ENCODE data around the gene TPD52L2.

TPD52L2 gene

GRCh38 chr20:63828951-63829350 lies 36.1 kb upstream of the TPD52L2 start:
- H2AK5ac ChIP-seq (ENCODE audit: low read length), result no peak overlapping the region

GRCh38 chr20:63829603-63829944 lies 35.5 kb upstream of the TPD52L2 start:
- peak overlapping the region; percentile 57 for H3K9ac ChIP-seq (ENCODE audit: low read length)
- no peak overlapping the region for H4K5ac ChIP-seq (ENCODE audit: low read length)
- H3K23ac ChIP-seq (ENCODE audit: low read length), result no peak overlapping the region
- no peak overlapping the region for H2BK15ac ChIP-seq (replicated peaks; ENCODE audit: low read depth)
- no CpG with 5 or more reads among the region's 10 CpGs for WGBS (ENCODE audit: extremely low coverage, insufficient coverage, low lambda C conversion rate)
- peak overlapping the region; percentile 59 for H3K4me2 ChIP-seq (ENCODE audit: low read length)
- H2BK5ac ChIP-seq (ENCODE audit: low read length), result no peak overlapping the region
- H3K4me1 ChIP-seq (ENCODE audit: control insufficient read depth, low read depth, low read length), result peaks cover 5% of the 10 kb centered on the region
- H3K27me3 ChIP-seq (ENCODE audit: insufficient read depth, low read length, poor library complexity), result no peaks in the 10 kb centered on the region
- H3K4me3 ChIP-seq (ENCODE audit: low read length), result peak overlapping the region; percentile 35
- H3K4ac ChIP-seq (ENCODE audit: low read depth, low read length), result no peak overlapping the region
- H3K79me2 ChIP-seq (ENCODE audit: control insufficient read depth, insufficient read depth, low read length), result peaks cover 30% of the 10 kb centered on the region
- no peak for DNase-seq
- peaks cover 14% of the 10 kb centered on the region for H3K79me1 ChIP-seq (ENCODE audit: low read length)
- H3K27ac ChIP-seq (ENCODE audit: low read depth, low read length), result no peak overlapping the region
- H2AK5ac ChIP-seq (ENCODE audit: low read length), result no peak overlapping the region
- peak overlapping the region; percentile 65 for H3K56ac ChIP-seq (ENCODE audit: low read length)
- no peak overlapping the region for H3K18ac ChIP-seq (ENCODE audit: low read length)
- no peak overlapping the region for H2BK120ac ChIP-seq (ENCODE audit: low read depth, low read length)
- H4K8ac ChIP-seq (ENCODE audit: low read depth, low read length), result no peak overlapping the region
- H3K36me3 ChIP-seq (ENCODE audit: control insufficient read depth, insufficient read depth, low read length), result no peaks in the 10 kb centered on the region

More at GRCh38 chr20:63828951-63829350, 36.1 kb upstream of the TPD52L2 start:
- no peak overlapping the region for H3K27ac ChIP-seq (ENCODE audit: low read depth, low read length)
- peak overlapping the region; percentile 50 for H3K9ac ChIP-seq (ENCODE audit: low read length)
- no peaks in the 10 kb centered on the region for H3K36me3 ChIP-seq (ENCODE audit: control insufficient read depth, insufficient read depth, low read length)
- peak overlapping the region; percentile 38 for H3K56ac ChIP-seq (ENCODE audit: low read length)
- WGBS (ENCODE audit: extremely low coverage, insufficient coverage, low lambda C conversion rate), result no CpG with 5 or more reads among the region's 10 CpGs
- H3K4me3 ChIP-seq (ENCODE audit: low read length), result no peak overlapping the region
- H3K4me1 ChIP-seq (ENCODE audit: control insufficient read depth, low read depth, low read length), result peaks cover 4% of the 10 kb centered on the region
- no peak overlapping the region for H3K23ac ChIP-seq (ENCODE audit: low read length)
- no peak overlapping the region for H3K18ac ChIP-seq (ENCODE audit: low read length)
- H3K4ac ChIP-seq (ENCODE audit: low read depth, low read length), result no peak overlapping the region
- H3K27me3 ChIP-seq (ENCODE audit: insufficient read depth, low read length, poor library complexity), result no peaks in the 10 kb centered on the region
- no peak overlapping the region for H2BK5ac ChIP-seq (ENCODE audit: low read length)
- DNase-seq, result no peak
- peaks cover 14% of the 10 kb centered on the region for H3K79me1 ChIP-seq (ENCODE audit: low read length)
- H4K8ac ChIP-seq (ENCODE audit: low read depth, low read length), result no peak overlapping the region
- H3K79me2 ChIP-seq (ENCODE audit: control insufficient read depth, insufficient read depth, low read length), result peaks cover 35% of the 10 kb centered on the region
- H4K5ac ChIP-seq (ENCODE audit: low read length), result no peak overlapping the region
- H3K4me2 ChIP-seq (ENCODE audit: low read length), result no peak overlapping the region
- no peak overlapping the region for H2BK120ac ChIP-seq (ENCODE audit: low read depth, low read length)
- H2BK15ac ChIP-seq (replicated peaks; ENCODE audit: low read depth), result no peak overlapping the region

GRCh38 chr20:63829945-63830835 lies 34.9 kb upstream of the TPD52L2 start:
- Histone ChIP-seq H3K27ac (ENCODE audit: low read depth, low read length) (no peak overlapping the region), H3K27me3 (ENCODE audit: insufficient read depth, low read length, poor library complexity) (no peaks in the 10 kb centered on the region), H3K18ac (ENCODE audit: low read length) (peak overlapping the region; percentile 51), H3K4ac (ENCODE audit: low read depth, low read length) (peak overlapping the region; percentile 8), H2BK5ac (ENCODE audit: low read length) (no peak overlapping the region), H4K5ac (ENCODE audit: low read length) (no peak overlapping the region), H3K79me2 (ENCODE audit: control insufficient read depth, insufficient read depth, low read length) (peaks cover 30% of the 10 kb centered on the region), H2BK15ac (replicated peaks; ENCODE audit: low read depth) (no peak overlapping the region), H2AK5ac (ENCODE audit: low read length) (no peak overlapping the region), H3K23ac (ENCODE audit: low read length) (no peak overlapping the region), H3K36me3 (ENCODE audit: control insufficient read depth, insufficient read depth, low read length) (no peaks in the 10 kb centered on the region), H3K79me1 (ENCODE audit: low read length) (peaks cover 14% of the 10 kb centered on the region), H3K4me2 (ENCODE audit: low read length) (peak overlapping the region; percentile 59), H3K4me3 (ENCODE audit: low read length) (peak overlapping the region; percentile 49), H3K56ac (ENCODE audit: low read length) (peak overlapping the region; percentile 61), H3K9ac (ENCODE audit: low read length) (peak overlapping the region; percentile 60), H4K8ac (ENCODE audit: low read depth, low read length) (no peak overlapping the region), H3K4me1 (ENCODE audit: control insufficient read depth, low read depth, low read length) (peaks cover 6% of the 10 kb centered on the region), H2BK120ac (ENCODE audit: low read depth, low read length) (peak overlapping the region; percentile 39)
- WGBS (ENCODE audit: extremely low coverage, insufficient coverage, low lambda C conversion rate), result no CpG with 5 or more reads among the region's 99 CpGs
- DNase-seq, result peak; percentile 61

- Histone ChIP-seq H3K79me2 (ENCODE audit: control insufficient read depth, insufficient read depth, low read length) (peaks cover 24% of the 10 kb centered on the region), H3K4me2 (ENCODE audit: low read length) (peak within 1 kb of the TSS; percentile 84), H2BK15ac (replicated peaks; ENCODE audit: low read depth) (no peak within 1 kb of the TSS), H3K79me1 (ENCODE audit: low read length) (peaks cover 12% of the 10 kb centered on the region), H3K27ac (ENCODE audit: low read depth, low read length) (no peak within 1 kb of the TSS), H3K27me3 (ENCODE audit: insufficient read depth, low read length, poor library complexity) (no peaks in the 10 kb centered on the region), H2AK5ac (ENCODE audit: low read length) (no peak within 1 kb of the TSS), H3K4me3 (ENCODE audit: low read length) (peak within 1 kb of the TSS; percentile 49), H3K4ac (ENCODE audit: low read depth, low read length) (peak within 1 kb of the TSS; percentile 43), H3K18ac (ENCODE audit: low read length) (peak within 1 kb of the TSS; percentile 70), H3K23ac (ENCODE audit: low read length) (no peak within 1 kb of the TSS), H3K4me1 (ENCODE audit: control insufficient read depth, low read depth, low read length) (peaks cover 9% of the 10 kb centered on the region), H2BK120ac (ENCODE audit: low read depth, low read length) (peak within 1 kb of the TSS; percentile 39), H3K56ac (ENCODE audit: low read length) (peak within 1 kb of the TSS; percentile 74), H4K5ac (ENCODE audit: low read length) (no peak within 1 kb of the TSS), H3K36me3 (ENCODE audit: control insufficient read depth, insufficient read depth, low read length) (no peaks in the 10 kb centered on the region), H3K9ac (ENCODE audit: low read length) (peak within 1 kb of the TSS; percentile 68), H2BK5ac (ENCODE audit: low read length) (no peak within 1 kb of the TSS), H4K8ac (ENCODE audit: low read depth, low read length) (no peak within 1 kb of the TSS)
- no CpG with 5 or more reads among the region's 147 CpGs for WGBS (ENCODE audit: extremely low coverage, insufficient coverage, low lambda C conversion rate)
- DNase-seq, result peak; percentile 46
Observed at GRCh38 chr20:63830841-63831588, 34.1 kb upstream of the TPD52L2 start, which contains the start of gene ZBTB46. TSS of gene ZBTB46 (minus strand) at chr20:63831264. CDS start at chr20:63790757, 40,507 bp downstream.

- Histone ChIP-seq H3K56ac (ENCODE audit: low read length) (peak overlapping the region; percentile 74), H3K27me3 (ENCODE audit: insufficient read depth, low read length, poor library complexity) (no peaks in the 10 kb centered on the region), H2BK5ac (ENCODE audit: low read length) (no peak overlapping the region), H3K23ac (ENCODE audit: low read length) (no peak overlapping the region), H3K36me3 (ENCODE audit: control insufficient read depth, insufficient read depth, low read length) (no peaks in the 10 kb centered on the region), H3K4ac (ENCODE audit: low read depth, low read length) (peak overlapping the region; percentile 43), H2BK120ac (ENCODE audit: low read depth, low read length) (no peak overlapping the region), H3K4me1 (ENCODE audit: control insufficient read depth, low read depth, low read length) (peaks cover 9% of the 10 kb centered on the region), H3K4me2 (ENCODE audit: low read length) (peak overlapping the region; percentile 84), H3K9ac (ENCODE audit: low read length) (peak overlapping the region; percentile 68), H3K18ac (ENCODE audit: low read length) (peak overlapping the region; percentile 70), H2AK5ac (ENCODE audit: low read length) (no peak overlapping the region), H3K4me3 (ENCODE audit: low read length) (peak overlapping the region; percentile 44), H4K8ac (ENCODE audit: low read depth, low read length) (no peak overlapping the region), H3K79me1 (ENCODE audit: low read length) (peaks cover 12% of the 10 kb centered on the region), H3K79me2 (ENCODE audit: control insufficient read depth, insufficient read depth, low read length) (peaks cover 23% of the 10 kb centered on the region), H4K5ac (ENCODE audit: low read length) (no peak overlapping the region), H2BK15ac (replicated peaks; ENCODE audit: low read depth) (no peak overlapping the region), H3K27ac (ENCODE audit: low read depth, low read length) (no peak overlapping the region)
- no peak for DNase-seq
- no CpG with 5 or more reads among the region's 55 CpGs for WGBS (ENCODE audit: extremely low coverage, insufficient coverage, low lambda C conversion rate)
Observed at GRCh38 chr20:63831646-63831992, 33.5 kb upstream of the TPD52L2 start.

All from mesendoderm (in vitro differentiated cells).